ENCODE results near the gene NUDT17.

NUDT17 gene

GRCh38 chr1:145887631-145888030 is 42.2 kb downstream of the NUDT17 start:
- DNase-seq (ENCODE audit: low read depth in 1 of 2, low spot score in 1 of 2) = no peak

DNA sequence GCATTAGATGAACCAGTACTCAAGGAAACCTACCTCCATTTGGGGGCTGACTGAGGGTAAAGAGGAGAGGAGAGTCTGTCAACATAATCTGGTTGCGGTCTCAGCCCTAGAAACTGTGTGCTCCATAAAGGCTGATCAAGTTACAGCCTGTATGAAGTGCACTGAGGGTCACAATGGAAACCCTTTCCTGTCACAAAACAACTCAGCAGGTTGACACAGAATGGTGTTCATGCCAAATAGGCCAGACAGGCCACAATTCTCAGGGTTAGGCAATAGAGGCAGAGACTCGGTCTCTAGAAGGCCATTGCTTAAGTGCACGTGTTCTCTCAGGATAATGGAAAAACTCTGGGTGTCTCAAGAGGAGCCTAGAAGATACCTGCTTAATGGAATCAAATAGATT is 44.3 kb downstream of the NUDT17 start:
- DNase-seq (ENCODE audit: low read depth in 1 of 2, low spot score in 1 of 2) = no peak

DNA sequence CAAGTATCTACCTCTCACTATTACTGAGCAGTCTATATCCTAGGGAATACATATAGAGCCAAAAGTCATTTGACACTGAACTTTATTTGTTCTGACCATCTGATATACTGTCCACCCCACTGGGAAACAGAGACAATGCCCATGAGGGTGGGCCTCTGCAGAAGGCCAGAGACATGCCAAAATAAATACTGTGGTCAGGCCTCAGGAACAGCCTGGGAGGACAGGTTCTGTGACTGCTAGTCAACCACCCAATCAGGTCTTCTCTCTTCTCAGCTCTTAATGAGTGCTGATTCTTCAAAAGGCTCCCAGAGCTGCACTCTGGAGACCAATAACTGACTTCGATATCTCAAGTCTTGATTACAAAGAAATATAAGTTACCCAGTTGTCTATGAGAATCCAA is 45.7 kb downstream of the NUDT17 start:
- DNase-seq (ENCODE audit: low read depth in 1 of 2, low spot score in 1 of 2) = no peak

DNA sequence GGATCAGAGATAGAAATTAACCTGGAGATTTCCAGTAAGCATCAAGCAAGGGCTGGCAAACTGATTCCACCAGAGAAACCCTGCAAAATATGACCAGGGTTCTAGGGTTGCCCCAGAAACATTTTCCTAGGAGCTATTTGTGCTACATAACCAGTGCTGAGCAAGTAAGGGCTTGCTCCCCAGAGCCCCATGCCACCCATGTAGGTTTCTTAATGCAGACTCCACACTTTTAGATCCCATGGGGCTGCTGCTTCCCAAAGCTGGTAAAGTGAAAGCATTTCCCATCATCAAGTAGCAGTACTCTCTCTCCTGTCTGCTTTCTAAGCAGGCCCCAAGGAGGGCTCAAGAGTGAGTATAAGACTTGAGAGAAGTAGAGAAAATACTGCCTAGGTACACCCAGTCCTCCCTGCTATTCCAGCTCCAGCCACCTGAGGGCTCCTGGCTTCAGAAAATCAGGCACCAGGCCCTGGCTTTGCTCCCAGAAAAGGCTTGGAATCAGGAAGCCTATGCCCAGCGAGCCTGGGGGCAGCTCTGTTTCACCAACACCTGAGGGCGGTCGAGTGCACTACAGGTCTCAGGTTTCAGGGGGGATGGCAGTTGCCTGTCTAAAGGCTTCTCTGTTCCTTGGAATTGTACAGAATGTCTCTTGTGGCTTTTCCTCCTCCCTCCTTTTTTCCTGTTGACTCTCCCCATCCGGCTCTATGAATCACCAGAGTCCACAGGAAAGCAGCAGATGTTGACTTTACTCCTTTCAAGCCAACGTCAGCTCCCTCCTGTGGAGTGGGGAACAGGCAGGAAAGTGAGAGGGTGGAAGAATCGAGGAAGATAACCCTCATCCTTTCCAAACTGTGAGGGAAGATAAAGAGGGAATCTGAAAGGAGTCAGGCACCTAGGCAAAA is 46.4 kb downstream of the NUDT17 start:
- DNase-seq (ENCODE audit: low read depth in 1 of 2, low spot score in 1 of 2) = peak; percentile 11 to 14

GRCh38 chr1:145892486-145893087 is 47.2 kb downstream of the NUDT17 start:
- no peak for DNase-seq (ENCODE audit: low read depth in 1 of 2, low spot score in 1 of 2)

DNA sequence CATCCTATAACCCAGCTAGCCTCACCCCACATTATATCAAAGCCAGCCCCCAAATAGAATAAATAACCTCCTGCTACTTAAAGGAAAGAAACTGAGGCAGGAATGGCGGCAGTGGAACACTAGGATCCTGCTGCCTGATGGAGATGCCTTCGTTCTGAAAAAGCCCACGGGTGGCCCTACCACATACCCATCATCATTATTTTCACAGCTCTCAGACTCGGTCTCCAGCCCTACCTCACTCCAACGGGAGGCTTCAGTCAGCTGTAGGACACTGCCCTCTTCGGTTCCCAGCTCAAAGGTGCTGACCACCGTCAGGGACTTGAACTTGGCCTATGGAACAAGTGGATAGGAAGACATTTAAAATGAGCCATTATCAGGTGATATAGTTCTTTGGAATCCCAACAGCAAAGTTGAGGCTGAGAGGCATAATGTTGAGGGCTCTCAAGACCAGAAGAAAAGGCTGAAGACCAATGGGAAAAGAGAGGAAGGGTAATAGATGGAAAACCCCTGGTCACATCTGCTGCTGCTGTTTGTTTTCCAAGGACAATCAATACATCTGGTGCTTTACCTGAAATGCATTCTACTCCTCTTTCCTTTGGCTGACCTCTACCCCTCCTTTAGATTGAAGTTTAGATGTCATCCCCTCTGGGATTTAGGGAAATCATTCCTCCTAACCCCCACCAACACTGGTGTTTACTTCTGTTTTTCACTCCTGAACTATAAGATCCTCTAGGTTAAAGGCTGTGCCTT is 48.1 kb downstream of the NUDT17 start:
- DNase-seq (ENCODE audit: low read depth in 1 of 2, low spot score in 1 of 2) = no peak

DNA sequence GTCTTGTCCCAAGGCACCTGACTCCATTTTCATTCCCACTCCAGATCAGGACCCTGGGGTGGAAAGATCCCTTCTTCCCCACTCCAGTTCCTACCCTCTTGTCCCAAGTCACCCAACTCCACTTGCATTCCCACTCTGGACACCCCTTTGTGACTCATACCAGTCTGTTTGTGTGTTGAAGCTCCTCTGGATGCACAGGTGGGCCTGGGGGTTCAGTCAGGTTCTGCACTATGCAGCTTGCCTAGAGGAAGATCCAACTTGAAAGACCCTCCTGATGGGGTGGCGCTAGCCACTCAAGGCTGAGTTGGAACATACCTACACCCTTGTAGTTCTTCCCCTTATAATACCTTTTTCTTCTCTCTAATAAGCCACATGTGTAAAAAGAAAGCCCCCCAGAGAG is 50.0 kb downstream of the NUDT17 start:
- no peak for DNase-seq (ENCODE audit: low read depth in 1 of 2, low spot score in 1 of 2)

- DNase-seq (ENCODE audit: low read depth in 1 of 2, low spot score in 1 of 2) = no peak
Measured at GRCh38 chr1:145897969-145898368, 52.5 kb downstream of the NUDT17 start.
